ENCODE data around the gene POLD3. TPM values are rescaled to one million over a fixed set of nuclear protein-coding genes. Genes with fewer than 3 reads are reported as not detected.

The POLD3 gene
- total RNA-seq, 1 experiment from 2014 or later, result 18.9 TPM

DNA sequence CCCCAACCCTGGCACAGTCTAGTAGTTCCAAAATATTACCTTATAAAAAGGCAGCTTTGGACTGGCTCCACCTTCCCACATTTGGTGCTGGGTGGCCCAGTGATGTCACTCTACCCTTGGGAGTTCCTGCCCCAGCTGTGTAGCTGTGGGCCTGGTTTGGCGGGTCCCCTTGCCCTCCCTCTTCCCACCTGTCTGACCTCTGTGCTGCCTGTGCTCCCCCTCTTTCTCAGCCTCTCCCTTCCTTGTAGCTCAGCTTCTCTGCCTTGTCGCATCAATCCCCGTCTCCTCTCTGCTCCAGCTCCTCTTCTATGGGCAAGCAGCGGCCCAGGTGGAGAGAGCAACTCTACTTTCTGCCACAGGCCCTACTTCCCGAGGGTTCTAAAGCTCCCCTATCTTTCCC lies 84.2 kb downstream of the POLD3 start:
- H3K79me2 ChIP-seq (ENCODE audit: insufficient read depth, low read length), result no peaks in the 10 kb centered on the region
- CTCF ChIA-PET, result no interaction called here
- no peak overlapping the region for H3K9ac ChIP-seq (ENCODE audit: low read length)
- POLR2A ChIA-PET, result no interaction called here
- BruUV-seq (replicated peaks), result no TSS peak
- no peak overlapping the region for H3K4me2 ChIP-seq (ENCODE audit: low read length)
- H3K9me3 ChIP-seq (ENCODE audit: control insufficient read depth in 1 of 2, insufficient read depth in 1 of 2, low read depth in 1 of 2, low read length in 2 of 2), result no peaks in the 10 kb centered on the region
- no peak for ATAC-seq
- H3K36me3 ChIP-seq (ENCODE audit: control insufficient read depth in 1 of 2, insufficient read depth in 2 of 2, low read length in 2 of 2), result no peaks in the 10 kb centered on the region
- RAD21 ChIA-PET (ENCODE audit: low non-redundant PET in 1 of 2, low total read pairs in 2 of 2, uncharacterized antibody in 2 of 2, unreplicated experiment in 2 of 2), result no interaction called here
- TF ChIP-seq TCF7L2 (IDR thresholded peaks at IDR 0.05; ENCODE audit: borderline replicate concordance, extremely low read depth, insufficient read depth, insufficient read length), result no peak
- TF ChIP-seq REST (IDR thresholded peaks at IDR 0.05; ENCODE audit: low read depth), result no peak
- no peak for TF ChIP-seq RAD21 (IDR thresholded peaks at IDR 0.05; ENCODE audit: low read depth)
- no peak for TF ChIP-seq YY1 (IDR thresholded peaks at IDR 0.05; ENCODE audit: extremely low read depth, insufficient replicate concordance, low read depth, low read length)
- no peak for TF ChIP-seq ATF3 (IDR thresholded peaks at IDR 0.05)
- no peak for TF ChIP-seq CTCF (IDR thresholded peaks at IDR 0.05 in 2 of 3, conservative IDR thresholded peaks at IDR 0.05 in 1 of 3; ENCODE audit: borderline replicate concordance in 1 of 3, insufficient read depth in 1 of 3, low read depth in 2 of 3, low read length in 2 of 3)
- no peaks in the 10 kb centered on the region for H3K9me2 ChIP-seq (ENCODE audit: insufficient read depth)
- no peak for DNase-seq (ENCODE audit: low read depth, low spot score)
- H3K4me3 ChIP-seq (replicated peaks in 1 of 2; ENCODE audit: low read depth in 1 of 2, low read length in 2 of 2), result no peak overlapping the region
- intact Hi-C loops (cut with micrococcal nuclease), result no loop called here
- H4K20me1 ChIP-seq (ENCODE audit: insufficient read depth), result no peaks in the 10 kb centered on the region
- H2AFZ ChIP-seq (ENCODE audit: low read depth, low read length, poor library complexity, severe bottlenecking), result no peak overlapping the region
- no peak overlapping the region for H3K27ac ChIP-seq (ENCODE audit: low read depth, low read length)
- no peaks in the 10 kb centered on the region for H3K27me3 ChIP-seq (ENCODE audit: insufficient read depth, low read length)
- no peaks in the 10 kb centered on the region for H3K4me1 ChIP-seq (ENCODE audit: control insufficient read depth in 1 of 2, insufficient read depth in 2 of 2, low read length in 2 of 2)
